ENCODE data around the gene DHX58. TPM values are rescaled to one million over a fixed set of nuclear protein-coding genes. Genes with fewer than 3 reads are reported as not detected.

The DHX58 gene
- total and polyA plus RNA-seq, 10 of the 15 experiments (the other 5 are each of a cell fraction or from before 2014, with no cell fraction given) = 3.5 to 69.8 (median 16.4) TPM

- Histone ChIP-seq H3K36me3 (ENCODE audit: control insufficient read depth in 2 of 2, insufficient read depth in 2 of 2, low read length in 1 of 2) (peaks cover 0 to 11% of the 10 kb centered on the region in 2 experiments; a peak in 3 of 4 replicates), H3K4me2 (ENCODE audit: control insufficient read depth, insufficient read depth) (no peak overlapping the region), H3K9me3 (replicated peaks; ENCODE audit: control insufficient read depth, insufficient read depth, low read length) (no peaks in the 10 kb centered on the region), H3K79me2 (ENCODE audit: control insufficient read depth, insufficient read depth, low read length) (peaks cover 36% of the 10 kb centered on the region), H3K4me3 (no peak overlapping the region), H4K20me1 (ENCODE audit: control insufficient read depth, insufficient read depth) (peaks cover 5% of the 10 kb centered on the region; the same call in 1 of the 2 replicates), H3K27ac (ENCODE audit: control insufficient read depth, insufficient read depth) (no peak overlapping the region), H3K9ac (ENCODE audit: control insufficient read depth, insufficient read depth, low read length) (no peak overlapping the region), H3K4me1 (ENCODE audit: control insufficient read depth, insufficient read depth, low read length) (no peaks in the 10 kb centered on the region; the same call in 1 of the 2 replicates), H2AFZ (ENCODE audit: control insufficient read depth, low read depth, low read length) (no peak overlapping the region), H3K27me3 (replicated peaks in 1 of 2; ENCODE audit: control insufficient read depth in 2 of 2, insufficient read depth in 2 of 2, low read length in 1 of 2) (no peaks in the 10 kb centered on the region)
- ChIA-PET RAD21 (ENCODE audit: unreplicated experiment) (no interaction called here), CTCF (interaction anchor here (0.6 to 1.5 kb wide), 2 partner anchors 37 to 436 kb away, joined by 4 read pairs; no protein-coding TSS in a partner anchor), SMC1A (ENCODE audit: uncharacterized antibody, unreplicated experiment) (interaction anchor here (1.5 kb wide), 1 partner anchor 11 kb away, joined by 6 read pairs; no protein-coding TSS in a partner anchor), POLR2A (interaction anchor here (1.0 to 1.9 kb wide), 2 partner anchors 8 to 11 kb away, joined by 3 to 8 read pairs; no protein-coding TSS in a partner anchor)
- in situ Hi-C loops (cut with MboI) = no loop called here
- intact Hi-C loops (cut with micrococcal nuclease; ENCODE audit: unreplicated experiment) = no loop called here
- no peak for TF ChIP-seq MEF2B (IDR thresholded peaks at IDR 0.05; ENCODE audit: partially characterized antibody, poor library complexity, severe bottlenecking)
- TF ChIP-seq IKZF1 (conservative IDR thresholded peaks at IDR 0.05) = no peak
- TF ChIP-seq NFYA (IDR thresholded peaks at IDR 0.05; ENCODE audit: borderline replicate concordance, low read depth, low read length) = no peak
- no peak for TF ChIP-seq MTA2 (IDR thresholded peaks at IDR 0.05; ENCODE audit: low read depth)
- no peak for TF ChIP-seq ZNF687 (IDR thresholded peaks at IDR 0.05)
- TF ChIP-seq IKZF2 (IDR thresholded peaks at IDR 0.05) = no peak
- TF ChIP-seq MXI1 (IDR thresholded peaks at IDR 0.05; ENCODE audit: low read depth, low read length) = no peak
- TF ChIP-seq ELK1 (IDR thresholded peaks at IDR 0.05; ENCODE audit: low read depth, low read length) = no peak
- no peak for TF ChIP-seq RBBP5 (conservative IDR thresholded peaks at IDR 0.05)
- no peak for TF ChIP-seq SKIL (IDR thresholded peaks at IDR 0.05; ENCODE audit: low read depth, poor library complexity, severe bottlenecking)
- TF ChIP-seq FOXK2 (IDR thresholded peaks at IDR 0.05) = no peak
- TF ChIP-seq CBX3 (IDR thresholded peaks at IDR 0.05; ENCODE audit: borderline replicate concordance, low read depth) = no peak
- TF ChIP-seq STAT3 (IDR thresholded peaks at IDR 0.05; ENCODE audit: low read depth, low read length) = no peak
- TF ChIP-seq ZBED1 (IDR thresholded peaks at IDR 0.05; ENCODE audit: borderline replicate concordance) = no peak
- no peak for TF ChIP-seq TCF12 (IDR thresholded peaks at IDR 0.05; ENCODE audit: low read depth, low read length)
- TF ChIP-seq ASH2L (IDR thresholded peaks at IDR 0.05; ENCODE audit: borderline replicate concordance, low read depth) = no peak
- no peak for TF ChIP-seq MTA3 (IDR thresholded peaks at IDR 0.05; ENCODE audit: borderline replicate concordance, low read length)
- ATAC-seq = no peak
- WGBS (ENCODE audit: insufficient coverage, insufficient replicate concordance, low lambda C conversion rate, missing lambda C conversion rate) = 97% methylated on average over 7 of the region's 7 CpGs
- no peak for FAIRE-seq
- BruUV-seq (replicated peaks) = no TSS peak
- no peak for DNase-seq (ENCODE audit: low read depth, low spot score)
Measured at GRCh38 chr17:42142371-42142896, 29.9 kb upstream of the DHX58 start.
